Measurements from ENCODE around the gene TENM3.
"Not testable (repeated sequence)": the region's sequence is repeated elsewhere in the genome, so short reads cannot be mapped to it uniquely, and the experiment has no call there.

The TENM3 gene

GRCh38 chr4:182804131-182804530, 560.9 kb downstream of the TENM3 start:
- no peak for DNase-seq

GRCh38 chr4:182805321-182805720, 562.1 kb downstream of the TENM3 start:
- no peak for DNase-seq

- no peak for DNase-seq
These were observed 562.5 kb downstream of the TENM3 start for GRCh38 chr4:182805750-182806149.

GRCh38 chr4:182806259-182807252, 563.4 kb downstream of the TENM3 start:
- DNase-seq = no peak

- no peak for DNase-seq
These were observed 564.1 kb downstream of the TENM3 start for GRCh38 chr4:182807346-182807745.

- no peak for DNase-seq
These were observed 564.8 kb downstream of the TENM3 start for GRCh38 chr4:182807767-182808548.

- DNase-seq = peak; percentile 80
These were observed 565.6 kb downstream of the TENM3 start for GRCh38 chr4:182808673-182809416.

- DNase-seq = no peak
These were observed 566.4 kb downstream of the TENM3 start for GRCh38 chr4:182809417-182810102.

- no peak for DNase-seq
These were observed 567.0 kb downstream of the TENM3 start for GRCh38 chr4:182810103-182810615.

GRCh38 chr4:182812916-182813315, 569.7 kb downstream of the TENM3 start:
- DNase-seq = no peak

- DNase-seq = not testable (repeated sequence)
These were observed 570.9 kb downstream of the TENM3 start for GRCh38 chr4:182814065-182814464.

- no peak for DNase-seq
These were observed 575.9 kb downstream of the TENM3 start for GRCh38 chr4:182818926-182819730.

GRCh38 chr4:182819751-182820150, 576.5 kb downstream of the TENM3 start:
- DNase-seq = no peak

GRCh38 chr4:182822554-182822953, 579.4 kb downstream of the TENM3 start:
- no peak for DNase-seq

GRCh38 chr4:182823576-182823975, 580.4 kb downstream of the TENM3 start:
- no peak for DNase-seq

GRCh38 chr4:182825003-182825402, 581.8 kb downstream of the TENM3 start:
- DNase-seq = no peak

GRCh38 chr4:182825786-182826185, 582.6 kb downstream of the TENM3 start:
- DNase-seq = no peak

GRCh38 chr4:182826391-182826790, 583.2 kb downstream of the TENM3 start:
- DNase-seq = no peak

GRCh38 chr4:182827166-182827565, 584.0 kb downstream of the TENM3 start:
- no peak for DNase-seq

- DNase-seq = no peak
These were observed 584.8 kb downstream of the TENM3 start for GRCh38 chr4:182827954-182828353.

GRCh38 chr4:182828360-182829025, 585.3 kb downstream of the TENM3 start:
- no peak for DNase-seq

Measured in GF-D8 (cell line).